Neural progenitor cell (in vitro differentiated cells): ENCODE data around the gene HLA-DQB1. TPM values are rescaled to one million over a fixed set of nuclear protein-coding genes. Genes with fewer than 3 reads are reported as not detected.

Experiments
- DNase-seq: peaks from one replicate; pipeline ENCODE4 v3.0.0-alpha.2; 2016; ENCODE audit warnings: low spot score
- H2AFZ ChIP-seq: fragments of 200-600 bp; sonication (generic); replicated peaks from 2 replicates; pipeline ENCODE4 v1.6.1; 2016; ENCODE audit warnings: antibody characterized with exemption
- H3F3A ChIP-seq: fragments of 200-600 bp; sonication (generic); 2 replicates; pipeline ENCODE4 v1.6.1; 2016; ENCODE audit warnings: antibody characterized with exemption, low read depth
- H3K27ac ChIP-seq: fragments of 200-600 bp; sonication (generic); 2 replicates; pipeline ENCODE4 v1.5.1; 2016; ENCODE audit warnings: mild to moderate bottlenecking
- H3K27me3 ChIP-seq: fragments of 200-600 bp; sonication (generic); 2 replicates; pipeline ENCODE4 v1.6.1; 2016; ENCODE audit warnings: mild to moderate bottlenecking, moderate library complexity
- H3K36me3 ChIP-seq: fragments of 200-600 bp; sonication (generic); 2 replicates; pipeline ENCODE4 v1.5.1; 2016
- H3K4me1 ChIP-seq: fragments of 200-600 bp; sonication (generic); 2 replicates; pipeline ENCODE4 v1.6.1; 2016; ENCODE audit warnings: mixed run types
- H3K4me2 ChIP-seq: fragments of 200-600 bp; sonication (generic); 2 replicates; pipeline ENCODE4 v1.6.1; 2016
- H3K4me3 ChIP-seq: fragments of 200-600 bp; sonication (generic); 2 replicates; pipeline ENCODE4 v1.5.1; 2016
- H3K79me2 ChIP-seq: fragments of 200-600 bp; sonication (generic); 2 replicates; pipeline ENCODE4 v1.6.1; 2016; ENCODE audit warnings: low read depth
- H3K9ac ChIP-seq: fragments of 200-600 bp; sonication (generic); 2 replicates; pipeline ENCODE4 v1.6.1; 2016
- H3K9me3 ChIP-seq: fragments of 200-600 bp; sonication (generic); 2 replicates; pipeline ENCODE4 v1.5.1; 2016; ENCODE audit warnings: low read depth
- H4K20me1 ChIP-seq: fragments of 200-600 bp; sonication (generic); 2 replicates; pipeline ENCODE4 v1.6.1; 2016; ENCODE audit warnings: low read depth
- H3K27ac Mint-ChIP-seq: 3 replicates; pipeline ENCODE4 v1.8.0; 2021; ENCODE audit warnings: mixed read lengths
- H3K27me3 Mint-ChIP-seq: 2 replicates; pipeline ENCODE4 v1.8.0; 2022; ENCODE audit warnings: low read depth, mild to moderate bottlenecking, inconsistent platforms, moderate library complexity, mixed read lengths; ENCODE audit not compliant: insufficient read depth
- H3K36me3 Mint-ChIP-seq: 3 replicates; pipeline ENCODE4 v1.8.0; 2021; ENCODE audit warnings: mixed read lengths
- H3K4me1 Mint-ChIP-seq: 3 replicates; pipeline ENCODE4 v1.8.0; 2021; ENCODE audit warnings: mixed read lengths
- H3K4me3 Mint-ChIP-seq: 3 replicates; pipeline ENCODE4 v1.8.0; 2021; ENCODE audit warnings: mild to moderate bottlenecking, moderate library complexity, mixed read lengths
- H3K9me3 Mint-ChIP-seq: 3 replicates; pipeline ENCODE4 v1.8.0; 2020; ENCODE audit warnings: mixed read lengths
- CTCF ChIP-seq: fragments of 200-600 bp; sonication (generic); IDR thresholded peaks from 2 replicates; pipeline ENCODE4 v1.5.1; 2017; ENCODE audit warnings: antibody characterized with exemption, mild to moderate bottlenecking
- EZH2 ChIP-seq: fragments of 200-600 bp; sonication (generic); IDR thresholded peaks from 2 replicates; pipeline ENCODE4 v1.6.1; 2017; ENCODE audit warnings: antibody characterized with exemption, mild to moderate bottlenecking, moderate library complexity
- EZH2phosphoT487 ChIP-seq: fragments of 200-600 bp; sonication (generic); IDR thresholded peaks from 2 replicates; pipeline ENCODE4 v1.6.1; 2017; ENCODE audit warnings: antibody characterized with exemption
- total RNA-seq: library from RNA; depleted of rRNA; stranded (reverse); fragments of >200 nt; gene quantifications from 2 replicates; pipeline ENCODE4 v1.2.3, GENCODE V29; 2015; ENCODE audit warnings: low replicate concordance

The HLA-DQB1 gene
- total RNA-seq, 1 donor from 2014 or later: 4.7 TPM

GRCh38 chr6:32617751-32618150 is 48.7 kb downstream of the HLA-DQB1 start:
- Histone ChIP-seq H3K4me1 (no peaks in the 10 kb centered on the region), H3K4me3 (no peak overlapping the region), H3K36me3 (no peaks in the 10 kb centered on the region), H2AFZ (no peak overlapping the region), H3K9ac (no peak overlapping the region), H3K4me2 (no peak overlapping the region), H3K27me3 (no peaks in the 10 kb centered on the region), H3K9me3 (no peaks in the 10 kb centered on the region), H3K79me2 (no peaks in the 10 kb centered on the region), H3F3A (no peaks in the 10 kb centered on the region), H3K27ac (no peak overlapping the region), H4K20me1 (no peaks in the 10 kb centered on the region)
- H3K9me3 Mint-ChIP-seq: peaks cover 5% of the 10 kb centered on the region
- no peak overlapping the region for H3K27ac Mint-ChIP-seq
- no peak overlapping the region for H3K4me3 Mint-ChIP-seq
- DNase-seq: no peak
- no peaks in the 10 kb centered on the region for H3K4me1 Mint-ChIP-seq
- H3K36me3 Mint-ChIP-seq: no peaks in the 10 kb centered on the region
- TF ChIP-seq EZH2 (no peak), EZH2phosphoT487 (no peak), CTCF (no peak)
- H3K27me3 Mint-ChIP-seq: peaks cover 3% of the 10 kb centered on the region

GRCh38 chr6:32615885-32616532 is 50.4 kb downstream of the HLA-DQB1 start:
- no peak for DNase-seq
- H3K4me1 ChIP-seq: no peaks in the 10 kb centered on the region
- no peaks in the 10 kb centered on the region for H3K36me3 Mint-ChIP-seq
- H3K4me3 Mint-ChIP-seq: no peak overlapping the region
- H3K9me3 Mint-ChIP-seq: peaks cover 5% of the 10 kb centered on the region
- no peaks in the 10 kb centered on the region for H3K79me2 ChIP-seq
- H3K27me3 Mint-ChIP-seq: peaks cover 3% of the 10 kb centered on the region
- no peak overlapping the region for H2AFZ ChIP-seq
- no peaks in the 10 kb centered on the region for H3K36me3 ChIP-seq
- no peak overlapping the region for H3K27ac Mint-ChIP-seq
- H3K4me3 ChIP-seq: no peak overlapping the region
- no peaks in the 10 kb centered on the region for H3K9me3 ChIP-seq
- H4K20me1 ChIP-seq: no peaks in the 10 kb centered on the region
- H3K9ac ChIP-seq: no peak overlapping the region
- TF ChIP-seq EZH2 (no peak), CTCF (no peak), EZH2phosphoT487 (no peak)
- H3K27ac ChIP-seq: no peak overlapping the region
- no peaks in the 10 kb centered on the region for H3K4me1 Mint-ChIP-seq
- no peaks in the 10 kb centered on the region for H3F3A ChIP-seq
- H3K27me3 ChIP-seq: no peaks in the 10 kb centered on the region
- H3K4me2 ChIP-seq: no peak overlapping the region

- Histone ChIP-seq H3K79me2 (no peaks in the 10 kb centered on the region), H3K4me3 (no peak overlapping the region), H3K27me3 (no peaks in the 10 kb centered on the region), H2AFZ (no peak overlapping the region), H4K20me1 (no peaks in the 10 kb centered on the region), H3K4me1 (peaks cover under 1% of the 10 kb centered on the region), H3K4me2 (no peak overlapping the region), H3K36me3 (no peaks in the 10 kb centered on the region), H3K27ac (no peak overlapping the region), H3K9ac (no peak overlapping the region), H3K9me3 (no peaks in the 10 kb centered on the region), H3F3A (no peaks in the 10 kb centered on the region)
- no peaks in the 10 kb centered on the region for H3K36me3 Mint-ChIP-seq
- TF ChIP-seq CTCF: no peak
- no peak for TF ChIP-seq EZH2phosphoT487
- TF ChIP-seq EZH2: no peak
- no peak overlapping the region for H3K27ac Mint-ChIP-seq
- peaks cover 5% of the 10 kb centered on the region for H3K9me3 Mint-ChIP-seq
- H3K4me3 Mint-ChIP-seq: no peak overlapping the region
- H3K4me1 Mint-ChIP-seq: no peaks in the 10 kb centered on the region
- no peak for DNase-seq
- H3K27me3 Mint-ChIP-seq: peaks cover 3% of the 10 kb centered on the region
Observed at GRCh38 chr6:32614366-32615081, 51.9 kb downstream of the HLA-DQB1 start.
